ENCODE results near the gene INPP5A. TPM values are rescaled to one million over a fixed set of nuclear protein-coding genes. Genes with fewer than 3 reads are reported as not detected.

The INPP5A gene
- total RNA-seq, 1 experiment from 2014 or later, result 22.6 TPM

DNA sequence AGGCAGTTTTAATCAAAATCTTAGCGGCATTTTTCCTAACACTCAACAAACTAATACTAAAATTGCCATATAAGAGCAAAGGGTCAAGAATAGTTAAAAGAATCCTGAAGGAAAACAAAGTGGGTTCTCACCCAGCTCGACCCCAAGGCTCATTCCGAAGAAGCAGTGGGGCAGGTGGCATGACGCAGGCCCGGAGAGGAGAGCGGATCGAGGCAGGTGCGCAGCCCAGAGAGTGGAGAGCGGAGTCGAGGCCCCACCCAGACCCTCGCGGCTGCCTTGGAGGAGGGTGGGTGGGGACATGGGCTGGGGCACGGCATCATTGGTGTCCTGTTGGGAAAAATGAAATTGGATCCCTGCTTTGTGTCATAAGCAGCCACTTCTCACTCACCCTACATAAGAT lies 109.8 kb downstream of the INPP5A start:
- H3F3A ChIP-seq (ENCODE audit: low read length, unreplicated experiment), result no peaks in the 10 kb centered on the region
- ChIA-PET CTCF (no interaction called here), POLR2A (ENCODE audit: unreplicated experiment) (no interaction called here)
- ATAC-seq, result no peak
- no peak for TF ChIP-seq EZH2phosphoT487 (IDR thresholded peaks at IDR 0.05; ENCODE audit: borderline replicate concordance, low read length)
- TF ChIP-seq, protein P1, sequence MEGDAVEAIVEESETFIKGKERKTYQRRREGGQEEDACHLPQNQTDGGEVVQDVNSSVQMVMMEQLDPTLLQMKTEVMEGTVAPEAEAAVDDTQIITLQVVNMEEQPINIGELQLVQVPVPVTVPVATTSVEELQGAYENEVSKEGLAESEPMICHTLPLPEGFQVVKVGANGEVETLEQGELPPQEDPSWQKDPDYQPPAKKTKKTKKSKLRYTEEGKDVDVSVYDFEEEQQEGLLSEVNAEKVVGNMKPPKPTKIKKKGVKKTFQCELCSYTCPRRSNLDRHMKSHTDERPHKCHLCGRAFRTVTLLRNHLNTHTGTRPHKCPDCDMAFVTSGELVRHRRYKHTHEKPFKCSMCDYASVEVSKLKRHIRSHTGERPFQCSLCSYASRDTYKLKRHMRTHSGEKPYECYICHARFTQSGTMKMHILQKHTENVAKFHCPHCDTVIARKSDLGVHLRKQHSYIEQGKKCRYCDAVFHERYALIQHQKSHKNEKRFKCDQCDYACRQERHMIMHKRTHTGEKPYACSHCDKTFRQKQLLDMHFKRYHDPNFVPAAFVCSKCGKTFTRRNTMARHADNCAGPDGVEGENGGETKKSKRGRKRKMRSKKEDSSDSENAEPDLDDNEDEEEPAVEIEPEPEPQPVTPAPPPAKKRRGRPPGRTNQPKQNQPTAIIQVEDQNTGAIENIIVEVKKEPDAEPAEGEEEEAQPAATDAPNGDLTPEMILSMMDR (conservative IDR thresholded peaks at IDR 0.05; ENCODE audit: low read depth, low read length), result no peak
- TF ChIP-seq EZH2 (IDR thresholded peaks at IDR 0.05; ENCODE audit: low read length, unreplicated experiment), result no peak
- no peaks in the 10 kb centered on the region for H3K4me1 ChIP-seq (ENCODE audit: insufficient read depth, low read length)
- intact Hi-C loops (cut with micrococcal nuclease), result no loop called here
- H3K27ac ChIP-seq (ENCODE audit: low read length), result no peak overlapping the region
- no peaks in the 10 kb centered on the region for H3K9me2 ChIP-seq (replicated peaks; ENCODE audit: low read length)
- no peaks in the 10 kb centered on the region for H3K79me2 ChIP-seq (ENCODE audit: low read length)
- no peak overlapping the region for H3K4me3 ChIP-seq (ENCODE audit: low read length)
- H4K20me1 ChIP-seq (ENCODE audit: low read length), result no peaks in the 10 kb centered on the region
- DNase-seq, result no peak
- H3K27me3 ChIP-seq (ENCODE audit: low read length), result no peaks in the 10 kb centered on the region
- no peaks in the 10 kb centered on the region for H3K9me3 ChIP-seq (ENCODE audit: low read length)
- no peak overlapping the region for H3K9ac ChIP-seq (ENCODE audit: low read length)
- no TSS peak for BruUV-seq (replicated peaks)
- H3K36me3 ChIP-seq (ENCODE audit: low read depth, low read length), result no peaks in the 10 kb centered on the region
- H2AFZ ChIP-seq (ENCODE audit: low read length), result no peak overlapping the region
- no peak overlapping the region for H3K4me2 ChIP-seq (ENCODE audit: low read length)

DNA sequence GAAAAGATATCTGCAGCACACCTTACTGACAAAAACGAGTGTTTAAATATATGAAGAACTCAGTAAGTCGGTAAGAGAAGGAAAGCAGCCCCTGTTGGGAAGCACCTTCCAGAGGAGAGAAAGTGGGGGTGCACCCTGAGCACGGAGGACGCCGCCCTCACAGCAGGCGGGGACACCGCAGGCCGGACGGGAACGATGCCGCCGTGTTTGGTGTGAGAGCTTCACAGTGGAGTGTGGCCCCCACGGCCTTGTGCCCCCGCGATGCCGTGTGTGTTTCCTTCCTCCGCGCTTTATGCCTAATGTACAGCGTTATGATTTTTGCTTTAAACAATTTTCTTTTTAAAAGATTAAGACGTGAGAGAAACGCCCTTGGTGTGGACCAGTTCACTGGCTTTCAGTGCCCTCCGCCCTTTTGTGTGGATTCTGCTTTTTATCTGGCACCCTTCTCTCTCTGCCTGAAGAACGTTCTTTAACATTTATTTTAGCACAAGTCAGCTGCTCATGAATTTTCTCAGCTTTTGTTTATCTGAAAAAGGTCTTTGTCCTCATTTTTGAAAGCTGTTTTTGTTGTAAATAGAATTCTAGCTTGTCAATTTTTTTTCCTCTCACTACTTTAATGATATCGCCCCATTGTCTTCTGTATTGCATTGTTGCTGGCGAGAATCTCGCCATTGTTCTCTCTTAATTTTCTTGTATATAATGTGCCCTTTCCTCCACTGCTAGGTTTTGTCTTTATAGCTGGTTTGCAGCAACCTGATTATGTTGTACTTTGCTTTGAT lies 110.7 kb downstream of the INPP5A start:
- H3K27ac ChIP-seq (ENCODE audit: low read length), result no peak overlapping the region
- no peaks in the 10 kb centered on the region for H3K27me3 ChIP-seq (ENCODE audit: low read length)
- H3F3A ChIP-seq (ENCODE audit: low read length, unreplicated experiment), result no peaks in the 10 kb centered on the region
- BruUV-seq (replicated peaks), result no TSS peak
- DNase-seq (no peak), ATAC-seq (no peak)
- no peak overlapping the region for H2AFZ ChIP-seq (ENCODE audit: low read length)
- intact Hi-C loops (cut with micrococcal nuclease), result no loop called here
- H3K4me1 ChIP-seq (ENCODE audit: insufficient read depth, low read length), result no peaks in the 10 kb centered on the region
- POLR2A ChIA-PET (ENCODE audit: unreplicated experiment), result no interaction called here
- H3K4me3 ChIP-seq (ENCODE audit: low read length), result no peak overlapping the region
- H3K9me3 ChIP-seq (ENCODE audit: low read length), result no peaks in the 10 kb centered on the region
- no peaks in the 10 kb centered on the region for H3K79me2 ChIP-seq (ENCODE audit: low read length)
- no peaks in the 10 kb centered on the region for H4K20me1 ChIP-seq (ENCODE audit: low read length)
- H3K9me2 ChIP-seq (replicated peaks; ENCODE audit: low read length), result no peaks in the 10 kb centered on the region
- H3K9ac ChIP-seq (ENCODE audit: low read length), result no peak overlapping the region
- no peak overlapping the region for H3K4me2 ChIP-seq (ENCODE audit: low read length)
- TF ChIP-seq EZH2 (IDR thresholded peaks at IDR 0.05; ENCODE audit: low read length, unreplicated experiment) (no peak), EZH2phosphoT487 (IDR thresholded peaks at IDR 0.05; ENCODE audit: borderline replicate concordance, low read length) (no peak)
- TF ChIP-seq, protein P1 (conservative IDR thresholded peaks at IDR 0.05; ENCODE audit: low read depth, low read length), result no peak
- CTCF ChIA-PET, result no interaction called here
- no peaks in the 10 kb centered on the region for H3K36me3 ChIP-seq (ENCODE audit: low read depth, low read length)

DNA sequence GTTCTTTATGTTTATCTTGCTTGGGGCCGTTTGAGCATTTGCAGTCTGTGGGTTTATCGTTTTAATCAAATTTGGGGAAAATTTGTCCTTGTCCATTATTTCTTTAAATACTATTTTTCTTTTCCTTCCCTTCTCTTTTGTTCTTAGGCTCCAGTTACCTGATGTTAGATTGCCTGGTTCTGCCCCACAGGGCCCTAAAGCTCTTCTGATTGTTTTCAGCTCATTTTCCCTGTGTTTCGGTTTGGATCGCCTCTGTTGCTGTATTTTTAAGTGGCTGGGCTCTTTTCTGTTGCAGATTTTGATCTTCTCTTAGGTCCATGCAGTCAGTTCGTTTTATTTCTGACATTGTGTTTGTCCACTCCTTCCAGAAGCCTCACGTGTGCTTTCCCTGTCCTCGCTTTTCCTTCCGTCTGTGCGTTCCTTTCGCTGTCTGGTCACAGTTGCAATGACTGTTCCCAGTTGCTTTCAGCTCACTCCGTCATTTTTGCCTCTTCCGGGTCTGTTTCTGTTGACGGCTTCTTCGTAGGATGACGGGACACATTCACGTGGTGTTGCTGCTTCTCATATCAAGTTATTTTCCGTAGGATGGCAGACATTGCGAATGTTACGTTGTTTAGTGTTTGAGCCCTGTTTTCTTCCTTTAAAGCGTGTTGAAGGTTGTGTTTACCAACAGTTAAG lies 111.4 kb downstream of the INPP5A start:
- no peaks in the 10 kb centered on the region for H3K9me3 ChIP-seq (ENCODE audit: low read length)
- H3K27me3 ChIP-seq (ENCODE audit: low read length), result no peaks in the 10 kb centered on the region
- no peak overlapping the region for H3K4me2 ChIP-seq (ENCODE audit: low read length)
- H3K4me3 ChIP-seq (ENCODE audit: low read length), result no peak overlapping the region
- no peak overlapping the region for H3K27ac ChIP-seq (ENCODE audit: low read length)
- TF ChIP-seq, protein P1 (conservative IDR thresholded peaks at IDR 0.05; ENCODE audit: low read depth, low read length), result no peak
- no peak for TF ChIP-seq EZH2 (IDR thresholded peaks at IDR 0.05; ENCODE audit: low read length, unreplicated experiment)
- no peak for TF ChIP-seq EZH2phosphoT487 (IDR thresholded peaks at IDR 0.05; ENCODE audit: borderline replicate concordance, low read length)
- ATAC-seq, result no peak
- H3K9ac ChIP-seq (ENCODE audit: low read length), result no peak overlapping the region
- DNase-seq, result no peak
- BruUV-seq (replicated peaks), result no TSS peak
- no peaks in the 10 kb centered on the region for H3K9me2 ChIP-seq (replicated peaks; ENCODE audit: low read length)
- H4K20me1 ChIP-seq (ENCODE audit: low read length), result no peaks in the 10 kb centered on the region
- no peaks in the 10 kb centered on the region for H3K4me1 ChIP-seq (ENCODE audit: insufficient read depth, low read length)
- ChIA-PET CTCF (no interaction called here), POLR2A (ENCODE audit: unreplicated experiment) (no interaction called here)
- H2AFZ ChIP-seq (ENCODE audit: low read length), result no peak overlapping the region
- intact Hi-C loops (cut with micrococcal nuclease), result no loop called here
- H3K36me3 ChIP-seq (ENCODE audit: low read depth, low read length), result no peaks in the 10 kb centered on the region
- no peaks in the 10 kb centered on the region for H3K79me2 ChIP-seq (ENCODE audit: low read length)
- H3F3A ChIP-seq (ENCODE audit: low read length, unreplicated experiment), result no peaks in the 10 kb centered on the region

All from PC-3 (cell line).